SK-N-SH (cell line): Measurements from ENCODE around the gene MBOAT2. TPM values are rescaled to one million over a fixed set of nuclear protein-coding genes. Genes with fewer than 3 reads are reported as not detected.

Source experiments
- CTCF ChIA-PET: fragments of 300-600, 350-600 bp; formaldehyde crosslinking; extraction: SDS; loops from one replicate; lab custom pipeline; 2021; lab: Yijun Ruan, JAX
- POLR2A ChIA-PET: fragments of 350-600 bp; sonication (Branson Sonifier 250); formaldehyde crosslinking; extraction: SDS; loops from one replicate; lab custom pipeline; 2020; ENCODE audit warnings: antibody characterized with exemption, inconsistent platforms; lab: Yijun Ruan, JAX
- DNase-seq: peaks from one replicate; pipeline ENCODE4 v3.0.0; 2012
- H2AFZ ChIP-seq: fragments of 200-600 bp; sonication (generic); 2 replicates; pipeline ENCODE4 v1.8.1; 2016; ENCODE audit warnings: antibody characterized with exemption, mild to moderate bottlenecking, low read depth
- H3F3A ChIP-seq: fragments of 200-600 bp; sonication (generic); replicated peaks from 2 replicates; pipeline ENCODE3; 2016; ENCODE audit warnings: antibody characterized with exemption, mild to moderate bottlenecking; ENCODE audit not compliant: insufficient read depth
- H3K27ac ChIP-seq, 2 experiments: fragments of 200-500 bp in 1 of 2; fragments of 200-600 bp in 1 of 2; sonication (Bioruptor generic) in 1 of 2; sonication (generic), shearing (Covaris generic) in 1 of 2; 2 replicates each; pipeline versions ENCODE4 v1.5.1 to v1.6.1; 2014 to 2016; ENCODE audit warnings: low read depth in 2 of 2, inconsistent platforms in 1 of 2, low read length in 1 of 2, mild to moderate bottlenecking in 1 of 2, mixed read lengths in 1 of 2
- H3K27me3 ChIP-seq: fragments of 200-600 bp; sonication (generic), shearing (Covaris generic); 2 replicates; pipeline ENCODE4 v1.6.1; 2016; ENCODE audit warnings: mixed run types; ENCODE audit not compliant: insufficient read depth
- H3K36me3 ChIP-seq, 2 experiments: fragments of 200-500 bp in 1 of 2; fragments of 200-600 bp in 1 of 2; sonication (Bioruptor generic) in 1 of 2; sonication (generic) in 1 of 2; replicated peaks in 1 of 2; 2 replicates each; pipeline versions ENCODE3 to v1.5.1; 2014 to 2016; ENCODE audit warnings: low read length in 1 of 2, mild to moderate bottlenecking in 1 of 2; ENCODE audit not compliant: insufficient read depth in 2 of 2, control insufficient read depth in 1 of 2
- H3K4me1 ChIP-seq, 2 experiments: fragments of 200-500 bp in 1 of 2; fragments of 200-600 bp in 1 of 2; sonication (Bioruptor generic) in 1 of 2; sonication (generic), shearing (Covaris generic) in 1 of 2; 2 replicates each; pipeline versions ENCODE4 v1.5.1 to v1.6.1; 2014 to 2016; ENCODE audit warnings: low read depth in 1 of 2, low read length in 1 of 2, mixed run types in 1 of 2; ENCODE audit not compliant: insufficient read depth in 2 of 2, control insufficient read depth in 1 of 2
- H3K4me2 ChIP-seq: fragments of 200-600 bp; sonication (generic), shearing (Covaris generic); 2 replicates; pipeline ENCODE4 v1.6.1; 2017; ENCODE audit warnings: mixed run types
- H3K4me3 ChIP-seq, 2 experiments: fragments of 200-500 bp in 1 of 2; fragments of 200-600 bp in 1 of 2; sonication (Bioruptor generic) in 1 of 2; sonication (generic), shearing (Covaris generic) in 1 of 2; 2 replicates each; pipeline versions ENCODE4 v1.5.1 to v1.8.1; 2014 to 2016; ENCODE audit warnings: low read depth in 2 of 2, inconsistent platforms in 1 of 2, low read length in 1 of 2, mild to moderate bottlenecking in 1 of 2, mixed read lengths in 1 of 2, moderate library complexity in 1 of 2
- H3K79me2 ChIP-seq: fragments of 200-600 bp; sonication (generic); 2 replicates; pipeline ENCODE4 v1.8.1; 2017; ENCODE audit warnings: mild to moderate bottlenecking; ENCODE audit not compliant: insufficient read depth
- H3K9ac ChIP-seq: fragments of 200-600 bp; sonication (generic); 2 replicates; pipeline ENCODE4 v1.6.1; 2017; ENCODE audit warnings: mixed run types
- H3K9me2 ChIP-seq: fragments of 200-600 bp; sonication (generic); 2 replicates; pipeline ENCODE4 v1.6.1; 2017; ENCODE audit warnings: mixed run types
- H3K9me3 ChIP-seq: fragments of 200-600 bp; sonication (generic); 2 replicates; pipeline ENCODE4 v1.6.1; 2017; ENCODE audit warnings: mixed run types, mild to moderate bottlenecking, moderate library complexity
- H4K20me1 ChIP-seq: fragments of 200-600 bp; sonication (generic); 2 replicates; pipeline ENCODE4 v1.6.1; 2017; ENCODE audit warnings: mild to moderate bottlenecking, mixed run types; ENCODE audit not compliant: insufficient read depth
- CHD2 ChIP-seq: fragments of 150-350 bp; IDR thresholded peaks from 2 replicates; pipeline ENCODE4 v1.6.1; 2018; ENCODE audit warnings: low read length; ENCODE audit not compliant: partially characterized antibody
- FOXJ3 ChIP-seq: sonication (generic); formaldehyde crosslinking; IDR thresholded peaks from 2 replicates; pipeline ENCODE4 v1.5.1; 2020; ENCODE audit warnings: mild to moderate bottlenecking, missing genetic modification reagents
- IRF3 ChIP-seq: fragments of 150-350 bp; IDR thresholded peaks from 2 replicates; pipeline ENCODE4 v1.6.1; 2016; ENCODE audit warnings: mild to moderate bottlenecking, low read depth, low read length
- JUND ChIP-seq: IDR thresholded peaks from 2 replicates; pipeline ENCODE4 v1.4.0; 2012
- MXI1 ChIP-seq: IDR thresholded peaks from 2 replicates; pipeline ENCODE4 v1.6.1; 2012; ENCODE audit warnings: mild to moderate bottlenecking, low read depth, low read length, improper control_type of control experiment
- PBX3 ChIP-seq: IDR thresholded peaks from 2 replicates; pipeline ENCODE4; 2012
- RCOR1 ChIP-seq: fragments of 150-350 bp; IDR thresholded peaks from 2 replicates; pipeline ENCODE4 v1.6.1; 2017; ENCODE audit warnings: antibody characterized with exemption, low read length
- SIN3A ChIP-seq: IDR thresholded peaks from 2 replicates; pipeline ENCODE4 v1.6.1; 2012; ENCODE audit warnings: low read depth, mild to moderate bottlenecking, low read length, moderate library complexity, borderline replicate concordance
- USF2 ChIP-seq: fragments of 150-350 bp; IDR thresholded peaks from 2 replicates; pipeline ENCODE4 v1.6.1; 2017; ENCODE audit warnings: antibody characterized with exemption, low read length, low read depth, borderline replicate concordance
- WGBS: methylation state at CpG from one replicate; pipeline ENCODE4 v1.1.6; 2017; ENCODE audit warnings: low lambda C conversion rate; 5-methylcytosine and 5-hydroxymethylcytosine counted together
- polyA plus RNA-seq, 3 experiments: library from polyadenylated mRNA; depleted of rRNA; stranded (reverse); fragments of >200 nt; gene quantifications; 2 replicates each; pipeline ENCODE4 v1.2.3, GENCODE V29; 2012

Gene MBOAT2
- polyA plus RNA-seq, 1 of the 3 experiments (the other 2 are of a cell fraction): 33.9 TPM

DNA sequence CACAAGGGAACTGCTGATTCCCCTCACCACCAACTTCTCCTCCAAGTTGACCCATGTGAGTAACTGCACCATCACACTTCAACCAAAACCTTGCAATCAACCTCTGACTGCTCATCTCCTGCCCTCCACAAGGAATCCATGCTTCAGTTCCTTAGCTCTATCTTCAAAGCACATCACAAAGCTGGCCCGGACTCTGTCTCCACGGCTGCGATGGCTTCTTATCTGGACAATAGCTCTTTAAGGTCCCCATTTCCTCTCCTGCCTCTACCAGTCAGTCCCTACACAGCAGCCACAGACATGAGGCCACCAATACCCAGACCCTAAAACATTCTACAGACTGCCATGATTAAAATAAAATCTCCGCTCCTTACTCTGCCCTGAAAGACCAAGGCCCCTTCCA is 25.7 kb downstream of the MBOAT2 start:
- Histone ChIP-seq H3K4me3 (no peak overlapping the region), H3F3A (peaks cover 7% of the 10 kb centered on the region)
- TF ChIP-seq IRF3: no peak
- no peak for TF ChIP-seq SIN3A
- TF ChIP-seq FOXJ3 (CRISPR knock-in tag): no peak
- TF ChIP-seq JUND: no peak
- TF ChIP-seq MXI1: no peak
- TF ChIP-seq, all 33 proteins: peak for 0
- H3K79me2 ChIP-seq: peaks cover 100% of the 10 kb centered on the region
- ChIA-PET POLR2A (no interaction called here), CTCF (interaction anchor here (1.4 to 1.8 kb wide), 3 partner anchors 10 to 162 kb away, joined by 3 to 4 read pairs (median 4); no protein-coding TSS in a partner anchor)
- H3K27me3 ChIP-seq: no peaks in the 10 kb centered on the region
- H3K9ac ChIP-seq: no peak overlapping the region
- H4K20me1 ChIP-seq: no peaks in the 10 kb centered on the region
- H3K4me1 ChIP-seq: peaks cover 0 to 23% of the 10 kb centered on the region in 2 experiments; a peak in 2 of 4 replicates
- 96% methylated on average over 4 of the region's 4 CpGs for WGBS
- H3K4me2 ChIP-seq: no peak overlapping the region
- H2AFZ ChIP-seq: no peak overlapping the region
- no peaks in the 10 kb centered on the region for H3K9me2 ChIP-seq
- H3K36me3 ChIP-seq: peaks cover 2 to 3% of the 10 kb centered on the region in 2 experiments
- no peak for DNase-seq
- H3K27ac ChIP-seq: no peak overlapping the region
- H3K9me3 ChIP-seq: no peaks in the 10 kb centered on the region

DNA sequence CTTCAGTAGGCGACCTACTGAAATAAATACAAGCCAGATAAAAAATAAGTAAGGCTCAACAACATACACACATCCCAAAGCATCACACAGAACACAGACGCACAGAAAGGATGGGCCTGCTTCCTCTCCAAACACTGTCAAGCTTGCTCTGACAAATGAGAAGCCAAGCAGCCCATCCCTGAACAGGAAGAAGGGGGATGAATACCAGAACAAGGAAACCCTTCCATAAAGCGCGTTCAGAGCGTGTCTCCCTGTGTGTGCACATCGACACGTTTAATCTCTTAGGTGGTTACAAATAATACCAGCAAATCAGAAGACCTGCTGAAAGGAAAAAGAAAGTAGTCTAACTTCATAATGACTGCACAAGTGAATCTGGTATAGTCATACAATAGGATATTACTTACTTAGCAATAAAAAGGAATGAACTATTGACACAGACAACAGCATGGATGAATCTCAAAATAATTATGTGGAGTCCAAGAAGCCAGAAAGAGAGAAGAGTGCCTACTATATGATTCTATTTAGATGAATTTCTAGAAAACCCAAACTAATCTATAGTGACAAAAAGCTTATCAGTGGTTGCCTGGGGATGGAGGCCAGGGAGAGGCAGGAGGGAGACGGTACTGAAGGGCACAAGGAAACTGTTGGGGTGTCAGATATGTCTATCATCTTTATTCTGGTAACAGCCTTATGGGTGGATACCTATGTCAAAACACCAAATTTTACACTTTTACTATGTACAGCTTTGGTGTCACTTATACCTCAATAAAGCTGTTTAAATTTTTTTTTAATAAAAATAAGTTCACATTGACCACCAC is 26.8 kb downstream of the MBOAT2 start:
- CTCF ChIA-PET: interaction anchor here (0.7 to 1.8 kb wide), 7 partner anchors 15 to 164 kb away, joined by 3 to 5 read pairs (median 4); no protein-coding TSS in a partner anchor
- peak overlapping the region; percentile 39 for H3K4me2 ChIP-seq

More for the DNA sequence above, 26.8 kb downstream of the MBOAT2 start:
- Histone ChIP-seq H3K4me1 (peaks cover 0 to 23% of the 10 kb centered on the region in 2 experiments; a peak in 2 of 4 replicates), H3F3A (peaks cover 7% of the 10 kb centered on the region), H3K79me2 (peaks cover 100% of the 10 kb centered on the region), H3K9me3 (no peaks in the 10 kb centered on the region), H3K27ac (peak overlapping the region; percentile 10 to 90; a peak in 3 of 4 replicates)
- peak; percentile 61 for DNase-seq
- POLR2A ChIA-PET: no interaction called here
- TF ChIP-seq MXI1: peak; percentile 64; the same call in 1 of the 2 replicates
- TF ChIP-seq PBX3: peak; percentile 19; the same call in 1 of the 2 replicates
- TF ChIP-seq RCOR1: peak; percentile 31; the same call in 1 of the 2 replicates
- TF ChIP-seq USF2: no peak
- TF ChIP-seq CHD2: peak; percentile 32
- TF ChIP-seq, all 33 proteins: peak for 4
- no peak overlapping the region for H3K9ac ChIP-seq
- no peaks in the 10 kb centered on the region for H3K9me2 ChIP-seq
- 0 out of 4 replicates have a peak overlapping the region, but pooled peaks of 1 of the 2 experiments have one; percentile 16 for H3K4me3 ChIP-seq
- H4K20me1 ChIP-seq: no peaks in the 10 kb centered on the region
- no peak overlapping the region for H2AFZ ChIP-seq
- H3K36me3 ChIP-seq: peaks cover 2 to 3% of the 10 kb centered on the region in 2 experiments
- 52% methylated on average over 8 of the region's 8 CpGs for WGBS
- no peaks in the 10 kb centered on the region for H3K27me3 ChIP-seq
